ENCODE measurements around the gene RPS24.

The RPS24 gene

DNA sequence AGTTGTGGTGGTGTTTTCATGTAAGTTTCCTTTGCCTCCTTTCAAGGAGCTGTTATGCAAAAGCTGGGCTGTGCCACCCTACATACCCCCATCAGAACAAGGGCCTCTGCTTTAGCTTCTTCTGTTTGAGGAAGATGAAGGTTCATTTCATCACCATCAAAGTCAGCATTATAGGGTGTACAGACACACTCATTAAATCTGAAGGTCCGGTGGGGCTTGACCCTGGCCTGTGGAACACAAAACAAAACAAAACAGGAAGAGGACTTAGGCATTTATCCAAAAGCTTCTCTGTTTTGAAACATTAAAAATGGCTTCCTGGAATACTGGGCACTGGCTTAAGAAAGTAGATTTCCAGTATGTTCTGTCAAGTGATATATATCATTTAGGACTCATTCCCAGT is 20.1 kb upstream of the RPS24 start:
- peaks cover 100% of the 10 kb centered on the region for H3K36me3 Mint-ChIP-seq

DNA sequence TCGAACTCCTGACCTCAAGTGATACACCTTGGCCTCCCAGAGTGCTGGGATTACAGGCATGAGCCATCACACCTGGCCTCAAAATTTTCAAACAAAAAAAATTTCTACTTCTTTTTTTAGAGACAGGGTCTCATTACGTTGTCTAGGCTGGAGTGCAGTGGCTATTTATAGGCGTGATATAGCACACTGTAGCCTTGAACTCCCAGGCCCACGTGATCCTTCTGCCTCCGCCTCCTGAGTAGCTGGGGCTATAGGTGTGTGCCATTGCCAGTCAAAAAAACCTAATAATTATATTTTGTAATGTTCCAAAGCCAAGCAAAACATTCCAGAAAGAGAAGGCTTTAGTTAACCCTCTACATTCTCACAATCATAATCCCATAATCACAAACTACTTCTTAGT is 18.1 kb upstream of the RPS24 start:
- H3K36me3 Mint-ChIP-seq = peaks cover 100% of the 10 kb centered on the region
- DNase-seq (ENCODE audit: low spot score in 2 of 2) = no peak
- no peak for ATAC-seq
- no peaks in the 10 kb centered on the region for H3K4me1 Mint-ChIP-seq
- no peak overlapping the region for H3K27ac Mint-ChIP-seq
- no peak overlapping the region for H3K4me3 Mint-ChIP-seq
- no peaks in the 10 kb centered on the region for H3K9me3 Mint-ChIP-seq

More for the DNA sequence above, 20.1 kb upstream of the RPS24 start:
- Mint-ChIP-seq H3K4me3 (no peak overlapping the region), H3K27ac (no peak overlapping the region), H3K4me1 (no peaks in the 10 kb centered on the region), H3K9me3 (no peaks in the 10 kb centered on the region)
- no peak for DNase-seq (ENCODE audit: low spot score in 2 of 2)
- ATAC-seq = no peak

DNA sequence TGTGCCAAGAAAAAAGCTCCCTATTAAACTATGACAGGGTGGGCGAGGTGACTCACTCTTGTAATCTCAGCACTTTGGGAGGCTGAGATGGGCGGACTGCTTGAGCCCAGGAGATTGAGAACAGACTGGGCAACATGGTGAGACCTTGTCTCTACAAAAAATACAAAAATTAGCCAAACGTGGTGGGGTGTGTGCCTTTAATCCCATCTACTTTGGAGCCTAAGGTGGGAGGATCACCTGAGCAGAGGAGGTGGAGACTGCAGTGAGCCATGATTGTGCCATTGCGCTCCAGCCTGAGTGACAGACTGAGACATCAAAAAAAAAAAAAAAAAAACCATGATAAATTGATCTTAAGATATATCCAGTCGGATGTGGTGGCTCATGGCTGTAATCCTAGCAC is 15.8 kb upstream of the RPS24 start:
- H3K36me3 Mint-ChIP-seq = peaks cover 100% of the 10 kb centered on the region
- ATAC-seq (no peak), DNase-seq (ENCODE audit: low spot score in 2 of 2) (no peak)
- no peak overlapping the region for H3K4me3 Mint-ChIP-seq
- no peaks in the 10 kb centered on the region for H3K9me3 Mint-ChIP-seq
- no peak overlapping the region for H3K27ac Mint-ChIP-seq
- peaks cover 7% of the 10 kb centered on the region for H3K4me1 Mint-ChIP-seq

DNA sequence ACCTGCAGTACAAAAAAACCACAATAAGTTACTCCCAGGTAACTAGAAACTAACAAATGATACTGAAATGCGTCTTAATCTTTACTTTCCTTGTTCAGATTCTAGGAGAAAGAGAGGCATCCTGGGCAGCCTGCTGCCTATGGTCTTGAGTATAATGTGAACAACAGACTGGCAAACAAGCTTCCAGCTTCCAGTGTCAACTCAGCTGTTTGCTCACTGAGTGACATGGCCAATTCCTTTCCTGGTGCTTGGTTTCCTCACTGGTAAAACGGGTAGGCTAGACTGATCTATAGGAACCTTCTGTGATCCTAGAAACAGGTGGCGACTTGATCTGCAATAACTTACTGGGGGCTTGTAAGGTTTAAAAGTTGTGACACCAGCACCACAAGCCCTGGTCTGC is 14.4 kb upstream of the RPS24 start:
- DNase-seq (ENCODE audit: low spot score in 2 of 2) (no peak), ATAC-seq (no peak)
- peaks cover 7% of the 10 kb centered on the region for H3K4me1 Mint-ChIP-seq
- no peak overlapping the region for H3K27ac Mint-ChIP-seq
- H3K4me3 Mint-ChIP-seq = no peak overlapping the region
- no peaks in the 10 kb centered on the region for H3K9me3 Mint-ChIP-seq
- H3K36me3 Mint-ChIP-seq = peaks cover 100% of the 10 kb centered on the region

DNA sequence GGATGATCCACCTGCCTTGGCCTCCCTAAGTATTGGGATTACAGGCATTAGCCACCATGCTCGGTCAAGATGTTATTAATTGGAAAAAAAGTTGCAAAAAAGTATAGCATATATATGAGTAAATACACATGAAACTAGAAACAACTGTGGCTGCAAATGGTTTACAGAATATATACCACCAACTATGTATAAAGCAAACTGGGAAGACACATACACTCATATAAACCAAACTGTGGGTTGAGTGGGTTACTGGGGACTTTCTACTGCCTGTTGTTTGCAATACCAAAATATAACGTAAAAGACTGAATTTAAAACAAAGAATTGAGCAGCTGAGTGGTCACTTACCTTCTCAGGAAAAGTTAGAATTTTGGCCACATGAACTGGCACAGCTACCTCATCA is 12.5 kb upstream of the RPS24 start:
- Mint-ChIP-seq H3K27ac (no peak overlapping the region), H3K36me3 (peaks cover 100% of the 10 kb centered on the region), H3K4me1 (peaks cover 7% of the 10 kb centered on the region), H3K4me3 (no peak overlapping the region), H3K9me3 (no peaks in the 10 kb centered on the region)
- ATAC-seq (peak; percentile 94), DNase-seq (ENCODE audit: low spot score in 2 of 2) (no peak)

DNA sequence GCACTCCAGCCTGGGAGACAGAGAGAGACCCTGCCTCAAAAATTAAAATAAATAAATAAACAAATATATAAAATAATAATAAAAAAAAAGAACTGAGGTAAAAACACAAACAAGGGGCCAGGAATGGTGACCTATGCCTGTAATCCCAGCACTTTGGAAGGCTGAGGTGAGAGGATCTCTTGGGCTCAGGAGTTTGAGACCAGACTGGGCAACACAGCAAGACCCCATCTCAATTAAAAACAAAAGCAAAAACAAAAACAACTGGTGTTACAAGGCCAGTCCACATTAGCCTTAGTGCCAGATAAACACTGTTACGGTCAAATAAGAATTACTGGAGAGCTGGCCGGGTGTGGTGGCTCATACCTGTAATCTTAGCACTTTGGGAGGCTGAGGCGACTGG is 9.9 kb upstream of the RPS24 start:
- Mint-ChIP-seq H3K36me3 (peaks cover 87% of the 10 kb centered on the region), H3K4me1 (peaks cover 28% of the 10 kb centered on the region), H3K9me3 (no peaks in the 10 kb centered on the region), H3K27ac (no peak overlapping the region), H3K4me3 (no peak overlapping the region)
- ATAC-seq (no peak), DNase-seq (ENCODE audit: low spot score in 2 of 2) (no peak)

DNA sequence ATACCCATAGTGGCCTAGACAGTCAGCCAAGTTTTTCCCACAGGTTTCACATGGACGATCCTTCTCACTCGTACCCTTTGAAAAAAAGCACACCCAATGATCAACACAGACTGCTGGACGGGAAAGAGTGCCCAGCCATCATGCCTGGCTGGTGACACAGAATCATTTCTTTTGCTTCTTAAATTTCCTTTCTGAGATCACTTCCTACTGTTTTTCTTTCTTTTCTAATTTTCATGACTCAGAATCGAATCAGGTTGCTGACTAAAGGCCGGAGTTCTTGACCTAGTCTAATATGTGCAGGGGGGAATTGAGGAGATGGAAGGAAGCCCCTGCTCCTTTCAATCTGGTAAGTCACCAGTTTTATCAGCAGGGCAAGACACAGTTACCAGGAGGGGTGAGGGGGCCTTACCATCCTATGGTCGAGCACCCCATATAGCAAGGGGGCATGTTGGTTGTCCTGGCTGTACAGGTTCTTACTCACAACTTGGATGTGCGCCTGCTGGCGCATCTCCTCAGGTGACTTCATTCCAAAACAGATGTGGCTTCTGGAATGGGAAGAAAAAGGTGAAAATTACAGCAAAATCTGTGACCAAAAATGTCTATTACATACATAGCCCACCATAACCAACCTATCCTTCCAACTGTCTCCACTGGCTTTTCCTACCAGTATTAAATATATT is 7.8 kb upstream of the RPS24 start:
- Mint-ChIP-seq H3K9me3 (no peaks in the 10 kb centered on the region), H3K4me3 (no peak overlapping the region), H3K4me1 (peaks cover 39% of the 10 kb centered on the region), H3K27ac (no peak overlapping the region), H3K36me3 (peaks cover 77% of the 10 kb centered on the region)
- ATAC-seq (no peak), DNase-seq (ENCODE audit: low spot score in 2 of 2) (no peak)

DNA sequence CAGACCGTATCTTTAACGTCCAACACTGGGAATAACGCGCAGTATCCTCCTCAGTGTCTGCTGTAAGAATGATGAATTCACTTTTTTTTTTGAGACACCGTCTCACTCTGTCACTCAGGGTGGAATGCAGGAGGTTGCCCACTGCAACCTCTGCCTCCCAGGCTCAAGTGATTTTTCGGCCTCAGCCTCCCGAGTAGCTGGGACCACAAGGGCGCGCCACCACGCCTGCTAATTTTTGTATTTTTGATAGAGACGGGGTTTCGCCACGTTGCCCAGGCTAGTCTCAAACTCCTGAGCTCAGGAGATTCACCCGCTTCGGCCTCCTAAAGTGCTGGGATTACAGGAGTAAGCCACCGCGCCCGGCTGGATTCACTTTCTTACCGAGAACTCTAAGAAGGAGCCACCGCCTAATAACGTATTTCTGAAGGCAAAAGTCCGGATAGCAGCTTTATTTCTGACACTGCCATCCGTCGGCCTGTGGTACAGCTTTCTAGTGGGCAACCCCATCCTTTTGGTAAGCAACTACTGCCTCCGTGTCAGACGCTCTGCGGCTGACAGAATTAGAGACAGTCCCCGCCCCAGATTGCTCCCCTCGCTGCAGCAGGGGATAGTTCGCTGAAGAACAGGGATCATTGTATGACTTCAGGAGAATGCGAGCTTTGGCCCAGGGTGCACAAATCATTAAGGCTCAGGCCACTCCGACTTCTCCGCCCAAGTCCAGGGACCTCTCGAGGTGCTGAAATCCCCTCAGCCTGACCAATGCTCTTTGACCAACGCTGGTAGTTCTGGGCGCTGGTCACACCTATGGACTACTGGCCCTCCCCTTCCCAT is 5.0 kb upstream of the RPS24 start:
- H3K4me1 Mint-ChIP-seq = peaks cover 32% of the 10 kb centered on the region
- no peak for DNase-seq (ENCODE audit: low spot score in 2 of 2)

DNA sequence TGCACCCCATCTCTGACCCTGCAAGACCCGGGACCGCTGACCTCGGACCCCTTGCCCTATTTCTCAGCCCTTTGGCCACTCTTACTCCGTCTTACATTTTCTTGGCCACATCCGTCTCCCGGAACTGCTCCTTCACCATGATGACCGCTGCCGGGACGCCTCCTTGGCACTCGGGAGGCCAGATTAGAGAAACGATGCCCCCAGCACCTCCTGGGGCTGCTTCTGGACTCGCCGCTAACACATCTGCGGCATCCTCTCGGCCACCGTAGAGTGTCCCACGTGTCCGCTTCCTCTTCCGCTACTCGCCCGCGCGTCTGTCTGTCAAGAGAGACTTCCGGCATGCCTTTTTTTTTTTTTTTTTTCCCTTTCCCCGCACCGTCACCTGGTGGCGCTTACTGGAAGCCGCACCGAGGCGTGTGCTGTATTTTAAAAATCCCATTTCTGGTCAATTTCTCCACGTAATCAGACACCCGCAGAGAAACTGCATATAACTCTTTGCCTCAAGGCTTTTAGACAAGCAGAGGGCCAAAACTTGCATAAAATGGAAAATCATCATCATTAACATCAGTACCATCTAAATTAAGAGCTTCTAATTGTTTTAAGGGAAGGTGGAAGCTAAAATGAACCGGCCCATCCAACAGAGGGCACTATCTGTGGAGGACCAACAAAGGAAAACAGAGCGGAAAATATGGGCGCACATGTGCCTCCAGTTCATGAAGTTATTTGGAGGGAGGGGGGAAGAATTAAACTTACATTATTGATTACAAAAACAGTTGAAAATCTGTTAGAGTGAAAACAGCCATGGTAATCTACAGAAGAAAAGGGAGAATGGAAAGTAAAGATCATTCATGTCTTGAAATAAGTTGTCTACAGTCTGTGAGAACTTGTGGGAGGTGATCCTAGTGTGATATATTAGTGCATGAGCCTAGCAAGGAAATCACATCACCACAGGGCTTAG is 4.1 kb upstream of the RPS24 start, which contains the start of gene POLR3A:
POLR3A (minus strand) TSS at position 247 of the 958 bp plus-strand sequence; CDS start at position 139, 108 bp downstream.
- Mint-ChIP-seq H3K4me3 (peak within 1 kb of the TSS; percentile 96), H3K4me1 (peaks cover 37% of the 10 kb centered on the region), H3K9me3 (no peaks in the 10 kb centered on the region), H3K27ac (peak within 1 kb of the TSS; percentile 97), H3K36me3 (peaks cover 52% of the 10 kb centered on the region)
- peak; percentile 81 to 94 for DNase-seq (ENCODE audit: low spot score in 2 of 2)
- peak; percentile 81 for ATAC-seq

More for the DNA sequence above, 5.0 kb upstream of the RPS24 start:
- H3K9me3 Mint-ChIP-seq = no peaks in the 10 kb centered on the region
- H3K36me3 Mint-ChIP-seq = peaks cover 52% of the 10 kb centered on the region
- H3K27ac Mint-ChIP-seq = peak overlapping the region; percentile 97
- H3K4me3 Mint-ChIP-seq = peak overlapping the region; percentile 96
- peak; percentile 26 for ATAC-seq

DNA sequence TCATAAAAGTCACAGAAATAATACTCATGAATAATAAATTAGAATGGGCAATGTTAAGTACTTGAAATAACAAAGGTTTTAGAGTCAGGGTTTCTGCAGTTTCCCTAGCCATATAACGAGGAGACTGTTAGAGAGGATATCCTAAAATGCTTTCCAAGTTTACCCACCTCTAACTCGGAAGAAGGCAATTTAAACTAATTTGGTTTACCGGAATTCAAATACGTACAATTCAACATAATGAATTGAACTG is 351 bp upstream of the RPS24 start:
- Mint-ChIP-seq H3K27ac (peak overlapping the region; percentile 87), H3K4me1 (peaks cover 51% of the 10 kb centered on the region), H3K36me3 (peaks cover 65% of the 10 kb centered on the region), H3K9me3 (no peaks in the 10 kb centered on the region), H3K4me3 (peak overlapping the region; percentile 79)
- ATAC-seq (no peak), DNase-seq (ENCODE audit: low spot score in 2 of 2) (no peak)

DNA sequence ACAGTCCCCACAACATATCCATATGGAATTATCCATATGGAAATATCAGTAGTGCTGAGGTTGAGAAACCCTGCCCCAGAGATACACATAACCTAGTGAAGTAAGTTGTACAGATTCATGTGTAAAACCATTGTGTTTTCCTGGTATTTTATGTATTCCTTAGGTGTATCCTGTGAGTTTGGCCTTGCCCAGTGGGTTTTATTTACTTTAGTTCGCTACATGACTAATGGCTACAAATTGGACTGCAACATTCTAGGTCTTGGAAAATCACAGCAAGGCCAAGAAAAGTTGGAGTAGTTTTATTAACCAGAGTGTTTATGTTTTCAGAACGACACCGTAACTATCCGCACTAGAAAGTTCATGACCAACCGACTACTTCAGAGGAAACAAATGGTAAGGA is 1.4 kb downstream of the RPS24 start:
- ATAC-seq = no peak
- peak overlapping the region; percentile 79 for H3K4me3 Mint-ChIP-seq
- peak overlapping the region; percentile 87 for H3K27ac Mint-ChIP-seq
- H3K4me1 Mint-ChIP-seq = peaks cover 51% of the 10 kb centered on the region
- H3K9me3 Mint-ChIP-seq = no peaks in the 10 kb centered on the region
- H3K36me3 Mint-ChIP-seq = peaks cover 67% of the 10 kb centered on the region
- no peak for DNase-seq (ENCODE audit: low spot score in 2 of 2)

DNA sequence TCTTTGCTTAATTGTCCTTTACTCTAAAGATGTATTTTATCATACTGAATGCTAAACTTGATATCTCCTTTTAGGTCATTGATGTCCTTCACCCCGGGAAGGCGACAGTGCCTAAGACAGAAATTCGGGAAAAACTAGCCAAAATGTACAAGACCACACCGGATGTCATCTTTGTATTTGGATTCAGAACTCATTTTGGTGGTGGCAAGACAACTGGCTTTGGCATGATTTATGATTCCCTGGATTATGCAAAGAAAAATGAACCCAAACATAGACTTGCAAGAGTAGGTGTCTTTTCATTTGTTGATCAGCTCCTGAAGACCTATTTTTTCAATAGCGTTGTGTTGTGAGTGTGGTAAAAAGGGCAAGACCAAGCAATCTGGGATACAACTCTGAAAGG is 1.8 kb downstream of the RPS24 start:
- DNase-seq (ENCODE audit: low spot score in 2 of 2) (no peak), ATAC-seq (no peak)
- Mint-ChIP-seq H3K4me3 (peak overlapping the region; percentile 79), H3K36me3 (peaks cover 71% of the 10 kb centered on the region), H3K27ac (peak overlapping the region; percentile 87), H3K9me3 (no peaks in the 10 kb centered on the region), H3K4me1 (peaks cover 51% of the 10 kb centered on the region)

DNA sequence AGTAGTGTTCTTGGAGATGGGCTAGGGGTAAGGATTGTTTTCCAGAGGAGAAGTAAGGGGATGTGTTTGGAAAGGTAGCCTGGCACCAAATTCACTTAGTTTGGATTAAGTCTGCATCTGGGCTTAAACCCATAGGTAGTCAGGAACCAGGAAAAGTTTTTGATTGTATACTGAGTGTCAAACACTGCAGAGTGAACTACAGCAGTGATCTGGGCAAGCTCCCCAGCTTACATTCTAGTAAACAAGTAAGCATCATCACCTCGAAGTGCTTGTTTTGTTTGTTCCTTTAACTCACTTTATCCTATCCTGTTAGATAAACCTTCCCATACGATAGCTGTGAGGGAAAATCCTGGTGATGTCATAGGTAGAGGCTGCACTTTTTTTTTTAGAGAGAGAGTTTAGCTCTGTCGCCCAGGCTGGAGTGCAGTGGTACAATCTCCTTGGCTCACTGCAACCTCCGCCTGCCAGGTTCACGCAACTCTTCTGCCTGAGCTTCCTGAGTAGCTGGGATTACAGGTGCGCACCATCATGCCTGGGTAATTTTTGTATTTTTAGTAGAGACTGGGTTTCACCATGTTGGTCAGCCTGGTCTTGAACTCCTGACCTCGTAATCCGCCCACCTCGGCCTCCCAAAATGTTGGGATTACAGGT is 2.4 kb downstream of the RPS24 start:
- Mint-ChIP-seq H3K4me3 (peak overlapping the region; percentile 79), H3K27ac (peak overlapping the region; percentile 87), H3K9me3 (no peaks in the 10 kb centered on the region), H3K36me3 (peaks cover 78% of the 10 kb centered on the region), H3K4me1 (peaks cover 57% of the 10 kb centered on the region)
- DNase-seq (ENCODE audit: low spot score in 2 of 2) (no peak), ATAC-seq (no peak)

DNA sequence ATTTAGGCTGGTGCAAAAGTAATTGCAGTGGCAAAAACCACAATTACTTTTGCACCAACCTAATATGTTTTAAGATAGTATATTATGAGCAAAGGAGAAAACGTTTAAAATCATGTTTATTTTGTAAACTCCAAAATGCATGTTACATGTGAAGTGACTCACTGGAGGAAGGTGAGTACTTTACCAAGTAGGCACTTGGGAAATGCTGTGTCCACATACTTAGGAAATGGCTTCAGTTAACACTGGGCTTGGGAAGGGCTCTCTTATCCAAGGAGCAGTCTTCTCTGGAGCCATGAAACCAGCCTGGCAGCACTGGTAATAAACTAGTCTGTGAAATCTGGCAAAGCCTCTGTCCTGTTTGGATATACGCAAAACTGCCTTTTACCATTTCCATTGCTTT is 4.4 kb downstream of the RPS24 start:
- H3K4me1 Mint-ChIP-seq = peaks cover 65% of the 10 kb centered on the region
- peaks cover 98% of the 10 kb centered on the region for H3K36me3 Mint-ChIP-seq
- ATAC-seq (no peak), DNase-seq (ENCODE audit: low spot score in 2 of 2) (no peak)
- H3K27ac Mint-ChIP-seq = no peak overlapping the region
- H3K9me3 Mint-ChIP-seq = no peaks in the 10 kb centered on the region
- peak overlapping the region; percentile 79 for H3K4me3 Mint-ChIP-seq
